ENCODE measurements around the gene NIM1K. TPM values are rescaled to one million over a fixed set of nuclear protein-coding genes. Genes with fewer than 3 reads are reported as not detected.

NIM1K gene
- total and polyA plus RNA-seq, 2 of the 4 experiments (the other 2 are of a cell fraction) = 0.54 to 0.68 TPM

DNA sequence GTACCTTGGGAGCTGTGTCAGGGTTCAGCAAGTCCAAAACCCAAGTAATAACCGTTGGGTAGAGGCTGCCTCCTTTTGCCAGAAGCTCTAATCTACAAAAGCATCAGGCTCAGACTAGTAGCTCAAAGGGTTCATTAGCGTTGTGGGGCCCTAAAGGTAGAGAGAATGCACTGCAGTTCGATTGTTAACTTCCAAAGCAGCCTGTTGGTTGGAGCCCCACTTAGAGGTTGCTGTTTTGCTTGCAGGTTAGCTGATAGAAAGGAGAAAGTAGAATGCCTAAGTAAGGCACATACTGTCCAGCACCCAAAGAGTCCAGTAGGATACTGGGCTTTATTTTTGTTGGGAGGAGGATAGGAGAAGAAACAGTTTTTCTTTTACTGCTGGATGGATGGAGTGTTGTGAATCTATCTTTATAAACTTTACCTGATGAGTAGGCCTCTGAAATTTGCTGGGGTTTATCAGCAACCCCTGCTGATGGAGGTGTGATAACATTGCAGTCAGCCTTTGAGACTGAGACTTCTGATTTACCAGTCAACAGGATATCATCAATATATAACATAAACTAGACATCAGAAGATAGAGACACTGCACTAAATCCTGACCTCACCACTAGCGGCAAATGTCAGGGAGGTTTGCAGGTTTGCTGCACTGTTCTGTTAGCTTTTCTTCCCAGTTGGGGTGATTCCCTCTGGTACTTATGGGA is 36.5 kb upstream of the NIM1K start:
- Histone ChIP-seq H3K36me3 (ENCODE audit: control insufficient read depth, insufficient read depth, low read length) (peaks cover 15% of the 10 kb centered on the region; the same call in 1 of the 2 replicates), H3K23ac (ENCODE audit: low read depth, low read length) (no peak overlapping the region), H3K4me1 (ENCODE audit: control insufficient read depth, insufficient read depth, low read length) (peaks cover 2% of the 10 kb centered on the region; the same call in 1 of the 2 replicates), H2BK20ac (ENCODE audit: low read depth, low read length) (no peak overlapping the region), H3K9me3 (ENCODE audit: control insufficient read depth, insufficient read depth, low read length) (no peaks in the 10 kb centered on the region), H2BK15ac (ENCODE audit: low read depth, low read length) (no peak overlapping the region), H3K79me1 (ENCODE audit: low read depth in 1 of 2, low read length in 2 of 2) (peaks cover 49 to 79% of the 10 kb centered on the region in 2 experiments), H3K18ac (ENCODE audit: low read depth, low read length) (no peak overlapping the region), H3K4me3 (ENCODE audit: insufficient read depth, low read depth, low read length) (no peak overlapping the region), H3K27me3 (ENCODE audit: control insufficient read depth, insufficient read depth, low read length) (no peaks in the 10 kb centered on the region), H3K14ac (replicated peaks; ENCODE audit: low read depth, low read length) (no peak overlapping the region), H2BK5ac (ENCODE audit: low read depth, low read length, poor library complexity, severe bottlenecking) (no peak overlapping the region), H3K4me2 (ENCODE audit: low read depth, low read length) (no peak overlapping the region), H3K9ac (ENCODE audit: low read depth, low read length) (no peak overlapping the region), H4K20me1 (ENCODE audit: insufficient read depth, low read length) (peaks cover 35% of the 10 kb centered on the region), H2AK9ac (replicated peaks; ENCODE audit: low read depth, low read length, poor library complexity) (no peak overlapping the region), H4K5ac (ENCODE audit: low read depth, low read length) (no peak overlapping the region), H4K8ac (ENCODE audit: low read depth in 2 of 2, low read length in 2 of 2) (no peak overlapping the region), H3K27ac (ENCODE audit: insufficient read depth, low read length) (no peak overlapping the region), H3K9me1 (ENCODE audit: insufficient read depth, low read length) (peaks cover 9% of the 10 kb centered on the region), H2BK120ac (ENCODE audit: low read depth, low read length) (no peak overlapping the region), H4K91ac (ENCODE audit: insufficient read depth, low read depth, low read length) (no peak overlapping the region), H3K56ac (ENCODE audit: extremely low read depth, insufficient read depth, low read length) (no peak overlapping the region), H3K4ac (ENCODE audit: low read depth, low read length) (no peak overlapping the region), H2AK5ac (ENCODE audit: low read depth, low read length) (no peak overlapping the region), H2AFZ (replicated peaks; ENCODE audit: low read length, poor library complexity) (no peak overlapping the region)
- in situ Hi-C loops (cut with MboI; ENCODE audit: low sequenced_read_pairs) (no loop called here), dilution Hi-C loops (cut with HindIII; ENCODE audit: low sequenced_read_pairs, unreplicated experiment) (no loop called here), intact Hi-C loops (cut with micrococcal nuclease) (no loop called here)
- BruUV-seq (replicated peaks) = no TSS peak
- CTCF ChIA-PET = no interaction called here
- TF ChIP-seq RFX5 (IDR thresholded peaks at IDR 0.05; ENCODE audit: low read depth, low read length) = no peak
- TF ChIP-seq USF2 (IDR thresholded peaks at IDR 0.05; ENCODE audit: low read depth, low read length) = no peak
- TF ChIP-seq RAD21 (IDR thresholded peaks at IDR 0.05; ENCODE audit: low read length) = no peak
- TF ChIP-seq ELK1 (IDR thresholded peaks at IDR 0.05; ENCODE audit: borderline replicate concordance, low read depth, low read length) = no peak
- TF ChIP-seq POLR2A (IDR thresholded peaks at IDR 0.05; ENCODE audit: low read depth, low read length) = no peak
- TF ChIP-seq NFE2L2 (IDR thresholded peaks at IDR 0.05; ENCODE audit: low read depth, low read length) = no peak
- TF ChIP-seq, protein P1, sequence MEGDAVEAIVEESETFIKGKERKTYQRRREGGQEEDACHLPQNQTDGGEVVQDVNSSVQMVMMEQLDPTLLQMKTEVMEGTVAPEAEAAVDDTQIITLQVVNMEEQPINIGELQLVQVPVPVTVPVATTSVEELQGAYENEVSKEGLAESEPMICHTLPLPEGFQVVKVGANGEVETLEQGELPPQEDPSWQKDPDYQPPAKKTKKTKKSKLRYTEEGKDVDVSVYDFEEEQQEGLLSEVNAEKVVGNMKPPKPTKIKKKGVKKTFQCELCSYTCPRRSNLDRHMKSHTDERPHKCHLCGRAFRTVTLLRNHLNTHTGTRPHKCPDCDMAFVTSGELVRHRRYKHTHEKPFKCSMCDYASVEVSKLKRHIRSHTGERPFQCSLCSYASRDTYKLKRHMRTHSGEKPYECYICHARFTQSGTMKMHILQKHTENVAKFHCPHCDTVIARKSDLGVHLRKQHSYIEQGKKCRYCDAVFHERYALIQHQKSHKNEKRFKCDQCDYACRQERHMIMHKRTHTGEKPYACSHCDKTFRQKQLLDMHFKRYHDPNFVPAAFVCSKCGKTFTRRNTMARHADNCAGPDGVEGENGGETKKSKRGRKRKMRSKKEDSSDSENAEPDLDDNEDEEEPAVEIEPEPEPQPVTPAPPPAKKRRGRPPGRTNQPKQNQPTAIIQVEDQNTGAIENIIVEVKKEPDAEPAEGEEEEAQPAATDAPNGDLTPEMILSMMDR (conservative IDR thresholded peaks at IDR 0.05; ENCODE audit: low read depth, low read length) = no peak
- TF ChIP-seq FOS (IDR thresholded peaks at IDR 0.05; ENCODE audit: low read depth, low read length) = no peak
- TF ChIP-seq CHD1 (IDR thresholded peaks at IDR 0.05; ENCODE audit: low read depth, low read length) = no peak
- ATAC-seq (ENCODE audit: low read depth) (no peak), DNase-seq (no peak)
- POLR2A ChIA-PET (ENCODE audit: unreplicated experiment) = no interaction called here
- 100% methylated on average over 1 of the region's 4 CpGs; no CpG with 5 or more reads in 1 of the 2 experiments for WGBS, 2 experiments (ENCODE audit: extremely low coverage in 2 of 2, insufficient read length in 1 of 2)

Measured in IMR-90 (cell line).